22Rv1 (cell line): ENCODE data around the gene AHRR.
"Not testable (repeated sequence)": the region's sequence is repeated elsewhere in the genome, so short reads cannot be mapped to it uniquely, and the experiment has no call there.

Experiments used
- ZFX ChIP-seq: fragments of 450-650 bp; IDR thresholded peaks from 2 replicates; pipeline ENCODE4 v1.6.1; 2017; ENCODE audit warnings: antibody characterized with exemption, borderline replicate concordance
- TF ChIP-seq, protein P1 (sequence below): fragments of 450-650 bp; IDR thresholded peaks from 2 replicates; pipeline ENCODE4 v1.5.1; 2017; ENCODE audit warnings: mild to moderate bottlenecking

DNA sequence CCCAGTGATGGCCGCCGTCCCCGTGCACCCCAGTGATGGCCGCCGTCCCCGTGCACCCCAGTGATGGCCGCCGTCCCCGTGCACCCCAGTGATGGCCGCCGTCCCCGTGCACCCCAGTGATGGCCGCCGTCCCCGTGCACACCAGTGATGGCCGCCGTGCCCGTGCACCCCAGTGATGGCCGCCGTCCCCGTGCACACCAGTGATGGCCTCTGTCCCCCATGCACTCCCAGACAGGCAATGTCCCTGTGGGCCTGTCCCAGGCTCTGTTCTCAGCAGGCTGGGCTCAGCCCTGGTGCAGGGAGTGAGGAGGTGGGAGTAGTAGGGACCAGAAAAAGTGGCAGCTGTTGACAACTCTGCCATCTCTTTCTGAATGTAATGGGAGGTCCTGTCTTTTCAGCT is 11.7 kb upstream of the AHRR start:
- TF ChIP-seq, protein P1, sequence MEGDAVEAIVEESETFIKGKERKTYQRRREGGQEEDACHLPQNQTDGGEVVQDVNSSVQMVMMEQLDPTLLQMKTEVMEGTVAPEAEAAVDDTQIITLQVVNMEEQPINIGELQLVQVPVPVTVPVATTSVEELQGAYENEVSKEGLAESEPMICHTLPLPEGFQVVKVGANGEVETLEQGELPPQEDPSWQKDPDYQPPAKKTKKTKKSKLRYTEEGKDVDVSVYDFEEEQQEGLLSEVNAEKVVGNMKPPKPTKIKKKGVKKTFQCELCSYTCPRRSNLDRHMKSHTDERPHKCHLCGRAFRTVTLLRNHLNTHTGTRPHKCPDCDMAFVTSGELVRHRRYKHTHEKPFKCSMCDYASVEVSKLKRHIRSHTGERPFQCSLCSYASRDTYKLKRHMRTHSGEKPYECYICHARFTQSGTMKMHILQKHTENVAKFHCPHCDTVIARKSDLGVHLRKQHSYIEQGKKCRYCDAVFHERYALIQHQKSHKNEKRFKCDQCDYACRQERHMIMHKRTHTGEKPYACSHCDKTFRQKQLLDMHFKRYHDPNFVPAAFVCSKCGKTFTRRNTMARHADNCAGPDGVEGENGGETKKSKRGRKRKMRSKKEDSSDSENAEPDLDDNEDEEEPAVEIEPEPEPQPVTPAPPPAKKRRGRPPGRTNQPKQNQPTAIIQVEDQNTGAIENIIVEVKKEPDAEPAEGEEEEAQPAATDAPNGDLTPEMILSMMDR, result not testable (repeated sequence)
- not testable (repeated sequence) for TF ChIP-seq ZFX
